ENCODE results near the gene SSBP3. TPM values are rescaled to one million over a fixed set of nuclear protein-coding genes. Genes with fewer than 3 reads are reported as not detected.

Gene SSBP3
- total RNA-seq, 4 donors from 2014 or later = 19.0 to 35.2 (median 33.4) TPM

DNA sequence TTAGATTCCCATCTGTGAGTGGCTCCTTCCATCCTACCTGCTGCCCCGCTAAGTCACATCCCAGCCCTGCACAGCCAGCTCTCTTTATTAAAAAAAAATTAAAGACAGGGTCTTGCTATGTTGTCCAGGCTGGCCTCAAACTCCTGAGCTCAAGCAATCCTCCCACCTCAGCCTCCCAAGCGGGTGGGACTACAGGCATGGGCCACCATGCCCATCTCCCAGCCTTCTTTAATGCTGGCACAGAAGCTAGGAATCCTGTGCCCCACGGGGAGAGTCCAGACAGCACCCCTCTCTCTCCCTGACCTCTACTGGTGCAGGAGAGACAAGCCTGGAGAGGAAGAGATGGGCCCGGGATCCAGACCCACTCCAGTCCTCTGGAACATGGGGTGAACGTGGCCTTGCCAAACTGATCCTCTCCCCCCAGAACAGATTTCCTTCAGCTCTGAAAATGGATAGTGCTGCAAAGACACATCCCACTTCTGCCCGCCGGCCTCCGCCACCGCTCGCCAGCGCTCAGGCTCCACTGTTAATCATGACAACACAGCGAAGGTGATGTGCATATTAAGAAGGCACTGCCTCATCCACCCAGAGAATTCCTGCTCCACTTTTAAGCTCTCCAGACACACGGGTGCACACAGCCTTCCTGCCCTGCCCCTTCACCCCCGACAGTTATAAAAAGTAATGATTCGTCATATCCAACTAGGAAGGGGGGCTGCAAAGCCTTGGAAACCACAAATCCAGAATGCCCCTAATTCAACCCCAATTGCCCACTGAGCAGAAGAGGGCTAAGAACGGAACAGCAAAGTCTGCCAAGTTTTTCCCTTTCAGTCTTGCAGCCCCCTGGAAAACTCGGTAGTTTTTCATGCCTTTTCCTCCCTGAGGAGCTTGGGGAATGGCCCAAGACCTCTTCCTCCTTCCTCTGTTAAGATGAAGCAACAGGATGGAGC lies 138.1 kb downstream of the SSBP3 start:
- H3K27me3 ChIP-seq = no peaks in the 10 kb centered on the region
- DNase-seq = no peak
- peaks cover 0 to 6% (median 0%) of the 10 kb centered on the region in 3 donors for H3K36me3 ChIP-seq
- H3K27ac ChIP-seq = no peak overlapping the region
- no peak for TF ChIP-seq POLR2A (IDR thresholded peaks at IDR 0.05)
- TF ChIP-seq, protein P1, sequence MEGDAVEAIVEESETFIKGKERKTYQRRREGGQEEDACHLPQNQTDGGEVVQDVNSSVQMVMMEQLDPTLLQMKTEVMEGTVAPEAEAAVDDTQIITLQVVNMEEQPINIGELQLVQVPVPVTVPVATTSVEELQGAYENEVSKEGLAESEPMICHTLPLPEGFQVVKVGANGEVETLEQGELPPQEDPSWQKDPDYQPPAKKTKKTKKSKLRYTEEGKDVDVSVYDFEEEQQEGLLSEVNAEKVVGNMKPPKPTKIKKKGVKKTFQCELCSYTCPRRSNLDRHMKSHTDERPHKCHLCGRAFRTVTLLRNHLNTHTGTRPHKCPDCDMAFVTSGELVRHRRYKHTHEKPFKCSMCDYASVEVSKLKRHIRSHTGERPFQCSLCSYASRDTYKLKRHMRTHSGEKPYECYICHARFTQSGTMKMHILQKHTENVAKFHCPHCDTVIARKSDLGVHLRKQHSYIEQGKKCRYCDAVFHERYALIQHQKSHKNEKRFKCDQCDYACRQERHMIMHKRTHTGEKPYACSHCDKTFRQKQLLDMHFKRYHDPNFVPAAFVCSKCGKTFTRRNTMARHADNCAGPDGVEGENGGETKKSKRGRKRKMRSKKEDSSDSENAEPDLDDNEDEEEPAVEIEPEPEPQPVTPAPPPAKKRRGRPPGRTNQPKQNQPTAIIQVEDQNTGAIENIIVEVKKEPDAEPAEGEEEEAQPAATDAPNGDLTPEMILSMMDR (IDR thresholded peaks at IDR 0.05) = no peak
- H3K9me3 ChIP-seq = no peaks in the 10 kb centered on the region
- H3K4me3 ChIP-seq = no peak overlapping the region
- peaks cover 0 to 30% (median 0%) of the 10 kb centered on the region in 4 donors for H3K4me1 ChIP-seq

DNA sequence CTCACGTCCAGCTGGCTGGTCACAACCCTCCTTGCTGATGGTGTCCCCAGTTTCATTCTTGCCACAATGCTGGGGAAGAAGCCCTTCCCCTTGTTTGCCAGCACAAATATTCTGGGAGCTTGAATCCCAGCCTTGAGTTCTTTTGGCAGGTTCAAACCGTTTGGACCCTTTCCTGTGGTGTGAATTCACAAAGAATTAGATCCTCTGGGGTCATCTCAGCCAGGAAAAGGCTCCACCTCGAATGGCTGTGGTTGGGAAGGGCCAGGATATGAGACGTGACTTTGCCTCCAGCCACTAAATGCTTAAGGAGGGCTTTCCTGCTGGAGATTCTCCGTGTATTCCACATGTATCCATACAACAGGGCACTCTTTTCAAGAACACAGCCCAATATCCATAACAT lies 139.3 kb downstream of the SSBP3 start:
- peaks cover 0 to 21% (median 0%) of the 10 kb centered on the region in 4 donors for H3K4me1 ChIP-seq
- TF ChIP-seq POLR2A (IDR thresholded peaks at IDR 0.05) = no peak
- TF ChIP-seq, protein P1 (IDR thresholded peaks at IDR 0.05) = no peak
- H3K9me3 ChIP-seq = no peaks in the 10 kb centered on the region
- peaks cover 0 to 6% (median 0%) of the 10 kb centered on the region in 3 donors for H3K36me3 ChIP-seq
- H3K27ac ChIP-seq = no peak overlapping the region
- DNase-seq = no peak
- H3K4me3 ChIP-seq = no peak overlapping the region
- no peaks in the 10 kb centered on the region for H3K27me3 ChIP-seq

DNA sequence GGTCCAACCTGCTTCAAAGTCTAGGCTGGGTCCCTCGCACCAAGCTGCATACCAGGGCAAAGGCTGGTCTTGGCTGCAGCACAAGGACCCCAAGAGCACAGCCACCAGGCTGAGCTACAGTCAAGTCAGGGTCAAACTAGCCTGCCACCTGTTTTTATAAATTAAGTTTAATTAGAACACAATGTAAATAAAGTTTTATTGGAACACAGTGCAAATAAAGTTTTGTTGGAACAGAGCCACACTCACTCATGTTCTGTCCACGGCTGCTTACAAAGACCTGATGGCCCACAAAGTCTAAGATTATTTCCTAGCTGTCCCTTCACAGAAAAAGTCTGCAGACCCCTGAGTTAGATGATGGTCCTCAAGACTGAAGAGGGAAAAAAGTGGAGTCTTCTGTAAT lies 140.0 kb downstream of the SSBP3 start:
- no peak overlapping the region for H3K27ac ChIP-seq
- TF ChIP-seq POLR2A (IDR thresholded peaks at IDR 0.05) = no peak
- TF ChIP-seq, protein P1 (IDR thresholded peaks at IDR 0.05) = no peak
- DNase-seq = no peak
- H3K9me3 ChIP-seq = no peaks in the 10 kb centered on the region
- no peak overlapping the region for H3K4me3 ChIP-seq
- H3K27me3 ChIP-seq = no peaks in the 10 kb centered on the region
- peaks cover 0 to 20% (median 0%) of the 10 kb centered on the region in 4 donors for H3K4me1 ChIP-seq
- H3K36me3 ChIP-seq = no peaks in the 10 kb centered on the region

DNA sequence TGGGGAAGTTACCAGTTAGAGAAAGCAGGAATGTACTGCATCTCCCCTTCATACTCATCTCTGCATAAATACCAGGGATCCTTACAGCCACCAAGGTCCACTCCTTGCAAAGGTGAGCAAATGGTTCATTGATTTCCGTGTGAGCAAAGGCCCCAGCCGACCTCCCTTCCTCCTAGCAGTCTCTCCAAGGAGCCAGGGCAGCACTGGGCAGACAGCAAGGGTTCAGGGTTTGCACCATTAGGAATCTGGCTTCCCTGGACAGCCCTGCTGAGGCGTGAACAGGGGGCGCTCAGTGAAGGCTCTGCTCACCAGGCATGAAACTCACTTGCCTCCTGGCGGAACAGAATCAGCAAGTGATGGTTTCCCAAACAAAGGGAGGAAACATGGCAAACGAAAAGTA lies 140.5 kb downstream of the SSBP3 start:
- Histone ChIP-seq H3K36me3 (no peaks in the 10 kb centered on the region), H3K9me3 (no peaks in the 10 kb centered on the region), H3K4me1 (peaks cover 0 to 20% (median 0%) of the 10 kb centered on the region in 4 donors), H3K27ac (no peak overlapping the region), H3K27me3 (no peaks in the 10 kb centered on the region), H3K4me3 (no peak overlapping the region)
- no peak for TF ChIP-seq POLR2A (IDR thresholded peaks at IDR 0.05)
- TF ChIP-seq, protein P1 (IDR thresholded peaks at IDR 0.05) = no peak
- DNase-seq = no peak

DNA sequence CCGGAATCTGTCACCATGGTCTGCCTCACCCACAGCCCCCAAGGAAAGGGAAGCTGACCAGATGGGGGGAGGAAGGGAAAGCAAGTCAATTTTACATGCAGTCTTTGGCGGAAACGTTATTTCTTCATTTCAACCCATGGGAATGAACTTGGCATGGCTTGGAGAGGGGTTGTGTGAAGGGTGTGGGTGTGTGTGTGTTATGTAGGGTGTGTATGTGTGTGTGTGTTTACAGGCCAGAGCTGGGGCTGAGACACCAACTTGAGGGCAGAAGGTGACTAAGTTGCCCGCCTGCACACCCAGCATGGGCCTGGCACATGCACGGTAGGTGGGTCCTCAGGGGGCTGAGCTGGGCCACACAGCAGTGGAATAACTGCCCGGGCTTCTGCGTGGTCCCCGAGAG lies 141.1 kb downstream of the SSBP3 start:
- no peaks in the 10 kb centered on the region for H3K27me3 ChIP-seq
- H3K36me3 ChIP-seq = no peaks in the 10 kb centered on the region
- H3K4me1 ChIP-seq = peaks cover 0 to 25% (median 0%) of the 10 kb centered on the region in 4 donors
- TF ChIP-seq POLR2A (IDR thresholded peaks at IDR 0.05) = no peak
- TF ChIP-seq, protein P1 (IDR thresholded peaks at IDR 0.05) = no peak
- H3K4me3 ChIP-seq = no peak overlapping the region
- no peak overlapping the region for H3K27ac ChIP-seq
- H3K9me3 ChIP-seq = no peaks in the 10 kb centered on the region
- DNase-seq = no peak
